EL (cell line): ENCODE results near the gene MYOG.
A peak's percentile ranks its signal among the peaks of the same experiment; 100 is the strongest.

Experiments
- DNase-seq: peaks from one replicate; pipeline ENCODE4 v3.0.0-alpha.2; 2016

MYOG gene

GRCh38 chr1:203069030-203069747 lies 16.6 kb downstream of the MYOG start:
- DNase-seq, result no peak

- no peak for DNase-seq
Measured at GRCh38 chr1:203066965-203067364, 18.8 kb downstream of the MYOG start.

GRCh38 chr1:203065986-203066385 lies 19.8 kb downstream of the MYOG start:
- no peak for DNase-seq

GRCh38 chr1:203065191-203065590 lies 20.6 kb downstream of the MYOG start:
- DNase-seq, result no peak

- no peak for DNase-seq
Measured at GRCh38 chr1:203063287-203063686, 22.5 kb downstream of the MYOG start.

GRCh38 chr1:203060115-203060514 lies 25.7 kb downstream of the MYOG start:
- DNase-seq, result no peak

GRCh38 chr1:203059485-203059884 lies 26.3 kb downstream of the MYOG start:
- no peak for DNase-seq

- no peak for DNase-seq
Measured at GRCh38 chr1:203058676-203058935, 27.2 kb downstream of the MYOG start.

GRCh38 chr1:203057911-203058675 lies 27.7 kb downstream of the MYOG start:
- DNase-seq, result peak; percentile 86

- DNase-seq, result no peak
Measured at GRCh38 chr1:203056516-203056915, 29.3 kb downstream of the MYOG start.

GRCh38 chr1:203056012-203056411 lies 29.8 kb downstream of the MYOG start:
- DNase-seq, result no peak

GRCh38 chr1:203055161-203055799 lies 30.5 kb downstream of the MYOG start:
- no peak for DNase-seq

GRCh38 chr1:203054642-203055041 lies 31.2 kb downstream of the MYOG start:
- no peak for DNase-seq

- DNase-seq, result no peak
Measured at GRCh38 chr1:203054184-203054583, 31.6 kb downstream of the MYOG start.

- DNase-seq, result no peak
Measured at GRCh38 chr1:203052601-203053000, 33.2 kb downstream of the MYOG start.

GRCh38 chr1:203051841-203052324 lies 33.9 kb downstream of the MYOG start:
- DNase-seq, result no peak

GRCh38 chr1:203050826-203051225 lies 35.0 kb downstream of the MYOG start:
- no peak for DNase-seq

- no peak for DNase-seq
Measured at GRCh38 chr1:203049576-203050180, 36.1 kb downstream of the MYOG start.

- DNase-seq, result no peak
Measured at GRCh38 chr1:203049077-203049476, 36.7 kb downstream of the MYOG start.

GRCh38 chr1:203048555-203049051 lies 37.2 kb downstream of the MYOG start:
- DNase-seq, result no peak

- no peak for DNase-seq
Measured at GRCh38 chr1:203048086-203048485, 37.7 kb downstream of the MYOG start.

GRCh38 chr1:203046984-203047630 lies 38.7 kb downstream of the MYOG start:
- DNase-seq, result peak; percentile 82
